H7 (cell line): ENCODE measurements around the gene GADD45G. TPM values are rescaled to one million over a fixed set of nuclear protein-coding genes. Genes with fewer than 3 reads are reported as not detected.

Experiments used
- DNase-seq: peaks from one replicate; pipeline ENCODE4 v3.0.0; 2012
- H3K27me3 ChIP-seq: 2 replicates; pipeline ENCODE4 v1.6.0; 2011; ENCODE audit warnings: mild to moderate bottlenecking, low read length; ENCODE audit not compliant: control insufficient read depth, insufficient read depth
- H3K36me3 ChIP-seq: replicated peaks from 2 replicates; pipeline ENCODE4 v1.5.1; 2011; ENCODE audit warnings: low read length; ENCODE audit not compliant: control insufficient read depth, insufficient read depth
- H3K4me3 ChIP-seq: 2 replicates; pipeline ENCODE4 v1.5.1; 2011; ENCODE audit warnings: low read depth, mild to moderate bottlenecking, control low read depth, low read length, moderate library complexity; ENCODE audit not compliant: insufficient read depth
- total RNA-seq: library from RNA; depleted of rRNA; stranded (reverse); fragments of >200 nt; shearing (Covaris generic); gene quantifications from 2 replicates; pipeline ENCODE4 v1.2.3, GENCODE V29; 2014

Gene GADD45G
- total RNA-seq, 1 experiment from 2014 or later = 3.7 TPM

DNA sequence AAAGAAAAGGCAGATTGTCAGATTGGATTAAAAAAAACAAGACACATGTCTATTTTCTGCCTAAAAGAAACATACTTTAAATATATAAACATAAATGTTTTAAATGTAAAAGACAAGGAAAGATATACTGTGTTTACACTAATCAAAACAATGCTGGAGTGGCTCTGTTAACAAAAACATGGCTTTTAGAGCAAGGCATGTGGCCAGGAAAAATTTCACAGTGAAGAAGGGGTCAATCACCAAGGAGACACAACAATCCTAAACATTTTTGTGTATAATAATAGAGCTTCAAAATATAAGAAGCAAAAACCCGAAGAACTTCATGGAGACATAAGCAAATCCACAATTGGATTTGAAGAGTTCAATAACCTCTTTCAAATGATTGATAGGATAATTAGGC lies 18.5 kb upstream of the GADD45G start:
- DNase-seq = no peak
- no peaks in the 10 kb centered on the region for H3K27me3 ChIP-seq
- no peak overlapping the region for H3K4me3 ChIP-seq
- no peaks in the 10 kb centered on the region for H3K36me3 ChIP-seq

DNA sequence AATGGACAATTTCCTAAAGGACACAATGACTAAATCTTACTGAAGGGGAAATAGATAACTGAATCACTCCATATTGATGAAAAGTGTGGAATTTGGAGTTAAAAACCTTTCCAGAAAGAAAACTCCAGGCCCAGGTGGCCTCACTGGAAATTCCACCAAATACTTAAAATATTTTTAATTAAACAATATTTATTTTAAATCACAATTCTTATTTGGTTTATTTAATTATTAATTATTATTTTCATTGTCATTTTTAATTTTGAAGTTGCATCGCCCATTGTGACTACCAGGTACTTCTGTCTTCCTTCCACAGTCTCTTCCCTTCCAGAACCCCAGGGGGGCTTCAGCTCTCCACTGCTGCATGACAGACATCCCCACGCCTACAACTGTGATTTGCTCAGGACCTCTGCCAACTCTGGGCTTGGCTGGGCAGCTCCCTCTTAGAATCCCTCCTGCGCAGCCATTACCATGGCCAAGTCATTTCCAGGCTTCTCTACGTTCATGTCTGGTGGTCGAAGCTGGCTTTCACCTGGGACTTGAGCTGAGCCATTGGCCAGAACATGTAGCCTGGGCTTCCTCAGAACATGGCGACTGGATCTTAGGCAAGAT lies 16.4 kb upstream of the GADD45G start:
- no peak overlapping the region for H3K4me3 ChIP-seq
- peak; percentile 8 for DNase-seq

DNA sequence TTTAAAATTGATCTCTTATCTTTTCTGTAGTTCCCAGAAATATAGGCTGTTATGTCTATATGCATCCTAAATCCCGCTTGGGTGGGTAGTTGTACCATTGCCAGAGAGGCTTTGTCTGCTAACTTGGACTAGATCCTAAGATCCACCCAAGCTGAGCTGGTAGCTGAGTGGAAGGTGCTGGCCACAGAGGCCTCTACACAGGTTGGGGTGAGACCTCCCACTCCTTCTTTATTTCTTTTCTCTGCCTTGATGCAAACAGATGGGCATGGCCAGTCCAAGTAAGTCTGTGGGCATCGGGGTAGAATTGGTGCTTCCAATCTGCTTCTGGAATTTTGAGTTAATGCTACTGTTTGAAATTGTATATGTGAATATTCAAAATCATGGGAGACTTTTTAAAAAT lies 14.4 kb upstream of the GADD45G start:
- no peak for DNase-seq
- no peaks in the 10 kb centered on the region for H3K36me3 ChIP-seq
- H3K27me3 ChIP-seq = no peaks in the 10 kb centered on the region
- no peak overlapping the region for H3K4me3 ChIP-seq

More for the DNA sequence above, 16.4 kb upstream of the GADD45G start:
- no peaks in the 10 kb centered on the region for H3K27me3 ChIP-seq
- H3K36me3 ChIP-seq = no peaks in the 10 kb centered on the region

DNA sequence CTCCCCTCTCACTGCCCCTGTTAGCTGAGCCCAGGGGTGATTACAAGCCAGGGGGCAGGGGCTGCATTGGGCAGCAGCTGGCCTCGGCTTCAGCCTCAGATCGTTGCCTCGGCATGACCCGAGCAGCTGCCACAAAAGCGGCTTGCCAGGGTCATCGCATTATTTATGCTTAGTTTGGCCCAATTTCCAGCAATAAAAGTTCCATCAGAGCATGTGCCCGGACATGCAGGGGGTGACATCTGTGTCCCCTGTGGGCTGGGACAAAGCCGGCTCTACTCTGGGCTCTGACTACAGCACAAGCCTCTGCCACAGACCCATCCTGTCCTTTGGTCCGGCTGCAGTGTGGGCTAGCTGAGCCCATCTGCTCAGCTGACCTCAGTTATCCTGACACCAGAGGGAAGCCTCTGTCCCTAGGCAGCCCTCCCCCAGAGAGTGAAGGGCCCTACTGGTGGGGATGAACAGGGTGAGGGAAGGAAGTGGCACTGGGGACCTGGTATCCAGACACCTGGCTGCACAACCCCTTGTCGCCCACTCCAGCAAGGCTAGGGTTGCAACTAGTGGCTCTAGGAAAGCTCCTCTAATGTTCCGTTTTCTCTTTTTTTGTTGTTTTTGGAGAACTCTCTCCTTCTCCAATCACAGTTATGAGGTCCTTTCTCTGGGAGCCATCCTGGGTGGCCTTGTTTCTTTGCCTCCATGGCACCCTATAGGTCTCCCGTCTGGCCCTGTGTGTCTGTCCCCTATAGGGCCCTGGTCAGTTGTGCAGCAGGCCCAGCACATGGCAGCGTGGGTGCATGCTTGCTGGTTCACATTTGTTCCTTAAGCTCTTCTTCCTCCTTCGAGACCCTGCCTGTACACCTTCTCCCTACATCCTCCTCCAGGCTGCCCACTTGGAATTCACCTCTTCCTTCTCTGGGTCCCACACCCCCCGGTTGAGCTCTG lies 13.3 kb upstream of the GADD45G start:
- peak; percentile 12 for DNase-seq
- Histone ChIP-seq H3K36me3 (no peaks in the 10 kb centered on the region), H3K4me3 (no peak overlapping the region)

DNA sequence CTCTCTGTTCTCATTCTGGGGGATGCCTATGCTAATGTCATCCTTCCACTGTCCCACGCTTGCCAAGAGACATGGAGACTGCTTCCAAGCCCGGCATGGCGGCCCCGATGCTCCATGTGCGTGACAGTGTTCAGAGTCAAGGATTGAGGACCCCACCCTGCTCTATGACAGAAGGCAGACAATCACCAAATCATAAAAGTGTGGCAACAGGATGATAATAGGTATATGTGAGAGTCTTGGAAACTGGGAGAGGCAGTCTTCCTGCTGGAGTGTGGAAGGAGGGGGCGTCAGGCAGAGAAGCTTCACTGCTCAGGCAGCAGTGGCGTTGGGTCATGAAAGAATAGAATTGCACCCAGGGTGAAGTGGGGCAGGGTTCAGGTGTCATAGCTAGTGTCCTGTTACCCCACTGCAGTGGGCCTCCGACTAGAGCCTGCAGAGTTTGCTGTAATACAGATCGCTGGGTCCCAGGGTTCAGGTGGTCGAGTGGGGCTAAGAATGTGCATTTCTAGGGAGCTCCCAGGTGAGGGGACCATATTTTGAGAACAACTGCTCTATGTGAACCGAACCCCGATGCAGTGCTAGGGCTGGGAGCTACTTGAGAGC lies 12.5 kb upstream of the GADD45G start:
- H3K36me3 ChIP-seq = no peaks in the 10 kb centered on the region
- no peaks in the 10 kb centered on the region for H3K27me3 ChIP-seq
- DNase-seq = no peak
- H3K4me3 ChIP-seq = no peak overlapping the region

More for the DNA sequence above, 13.3 kb upstream of the GADD45G start:
- H3K27me3 ChIP-seq = no peaks in the 10 kb centered on the region

DNA sequence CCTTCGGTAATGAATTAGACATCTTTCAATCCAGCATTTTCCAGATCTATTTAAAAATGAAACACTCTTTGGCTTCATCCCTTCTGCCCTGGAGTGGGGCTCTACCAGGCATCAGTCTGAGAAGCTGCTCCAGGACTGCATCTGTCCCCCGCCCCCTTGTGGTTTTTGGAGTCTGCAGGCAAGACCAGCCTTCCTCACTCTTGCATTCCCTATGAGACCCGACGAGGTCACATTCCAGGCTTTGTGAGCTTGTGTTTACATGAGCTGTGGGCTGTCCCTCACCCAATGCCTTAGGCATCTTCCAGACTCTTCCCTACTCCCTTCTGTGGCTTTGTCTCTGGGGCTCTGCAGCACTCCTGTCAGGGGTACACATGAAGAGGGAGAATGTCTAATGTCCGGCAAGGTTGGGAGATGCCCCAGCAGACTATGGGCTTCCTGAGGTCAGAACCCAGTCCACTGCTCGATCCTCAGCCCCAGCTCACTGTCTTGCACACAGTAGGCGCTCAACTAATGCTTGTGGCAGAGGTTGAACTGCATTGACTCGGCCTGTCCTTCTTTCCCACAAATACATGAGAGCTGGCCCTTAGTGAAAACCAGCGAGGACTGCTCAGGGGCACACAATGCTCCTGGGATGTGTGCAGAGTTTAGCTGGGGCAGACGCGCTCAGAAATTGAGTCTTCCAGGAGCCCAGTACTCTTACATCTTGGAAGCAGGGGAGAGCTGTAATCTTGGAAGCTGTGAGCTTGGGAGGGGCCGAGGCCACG lies 11.7 kb upstream of the GADD45G start:
- peak; percentile 84 for DNase-seq
- H3K27me3 ChIP-seq = no peaks in the 10 kb centered on the region
- H3K36me3 ChIP-seq = no peaks in the 10 kb centered on the region
- no peak overlapping the region for H3K4me3 ChIP-seq

DNA sequence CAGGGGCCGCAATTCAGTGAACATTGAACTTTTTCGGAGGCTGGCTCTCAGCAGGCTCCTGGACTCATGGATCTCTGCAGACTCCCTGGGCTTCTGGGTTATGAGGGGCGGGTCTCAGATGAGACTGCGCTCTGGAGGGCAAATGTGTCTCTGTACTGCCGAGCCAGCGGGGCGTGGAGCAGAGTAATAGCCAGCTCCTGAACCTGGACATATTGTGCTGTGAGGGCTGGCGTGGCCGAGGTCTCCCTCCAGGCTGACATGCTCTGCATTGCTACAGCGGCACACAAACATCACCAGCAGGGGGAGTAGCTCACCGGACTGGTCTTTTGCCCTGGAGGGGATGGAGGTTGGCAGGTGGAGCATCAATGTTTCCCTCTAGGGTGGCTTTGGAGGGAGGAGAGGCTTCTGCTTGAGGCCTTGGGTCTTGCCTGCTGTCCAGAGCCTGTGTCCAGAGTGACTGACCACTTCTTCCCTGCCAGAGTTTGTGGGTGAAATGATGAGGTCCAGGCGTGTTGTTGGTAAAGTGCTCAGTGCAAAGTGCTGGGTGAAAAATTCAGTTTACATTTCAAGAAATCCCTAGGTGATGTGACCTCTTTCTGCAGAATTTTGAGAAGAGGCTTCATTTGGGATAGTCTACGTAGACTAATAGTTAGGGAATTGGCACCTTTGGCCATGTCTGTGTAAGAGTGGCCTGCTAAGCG lies 10.9 kb upstream of the GADD45G start:
- Histone ChIP-seq H3K4me3 (no peak overlapping the region), H3K36me3 (no peaks in the 10 kb centered on the region), H3K27me3 (no peaks in the 10 kb centered on the region)
- peak; percentile 88 for DNase-seq

DNA sequence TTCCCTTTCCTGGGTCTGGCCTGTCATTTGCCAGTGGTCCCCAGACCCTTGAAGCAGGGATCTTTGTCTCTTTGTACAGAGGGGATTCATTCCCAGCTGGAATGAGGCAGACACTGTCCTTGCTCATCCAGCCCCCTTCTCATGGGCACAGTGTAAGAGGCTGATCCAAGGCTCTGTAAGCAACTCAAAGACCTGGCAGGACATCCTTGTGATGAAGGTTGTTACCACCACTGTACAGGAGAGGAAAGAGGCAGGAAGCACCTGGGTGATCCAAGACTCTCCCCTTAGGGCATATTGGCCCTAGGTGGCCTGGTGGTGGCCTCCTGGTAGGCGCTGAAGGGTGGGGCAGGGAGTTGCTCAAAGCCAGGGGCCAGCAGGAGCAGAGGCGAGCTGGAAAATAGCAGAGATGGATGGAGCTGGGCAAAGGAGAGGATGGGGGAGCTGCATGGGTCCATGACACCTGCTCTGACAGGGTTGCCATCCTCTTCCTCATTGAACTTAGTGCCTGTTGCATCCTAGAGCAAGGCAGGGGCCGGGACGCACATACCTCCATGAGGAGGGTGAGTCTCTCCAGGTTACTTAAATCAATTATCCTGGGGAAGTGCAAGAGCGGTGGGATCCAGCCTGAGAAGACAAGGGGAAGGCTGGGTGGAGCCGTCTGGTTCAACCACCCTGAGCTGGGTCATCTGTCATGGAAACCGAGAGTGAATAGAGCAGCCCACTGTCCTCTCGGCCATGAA lies 9.8 kb upstream of the GADD45G start:
- no peak for DNase-seq

DNA sequence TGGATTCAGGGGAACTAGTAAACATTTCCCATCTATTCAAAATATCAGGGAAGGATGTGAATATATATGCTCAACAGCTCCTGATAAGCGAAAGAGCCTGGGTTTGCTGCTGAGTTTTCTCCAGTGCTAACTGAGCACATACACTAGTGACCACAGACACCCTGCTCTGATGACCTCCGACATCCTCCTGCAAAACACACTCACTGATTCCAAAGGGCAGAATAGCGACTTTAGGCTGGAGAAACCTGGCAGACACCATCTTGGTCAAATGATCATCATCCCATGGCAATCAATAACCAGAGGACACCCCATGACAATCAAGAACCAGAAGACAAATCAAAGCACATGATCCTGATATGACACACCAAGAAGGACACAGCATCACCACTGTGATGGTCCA lies 9.2 kb upstream of the GADD45G start:
- Histone ChIP-seq H3K36me3 (no peaks in the 10 kb centered on the region), H3K4me3 (no peak overlapping the region), H3K27me3 (no peaks in the 10 kb centered on the region)
- no peak for DNase-seq

More for the DNA sequence above, 9.8 kb upstream of the GADD45G start:
- H3K4me3 ChIP-seq = no peak overlapping the region
- H3K36me3 ChIP-seq = no peaks in the 10 kb centered on the region
- H3K27me3 ChIP-seq = no peaks in the 10 kb centered on the region

DNA sequence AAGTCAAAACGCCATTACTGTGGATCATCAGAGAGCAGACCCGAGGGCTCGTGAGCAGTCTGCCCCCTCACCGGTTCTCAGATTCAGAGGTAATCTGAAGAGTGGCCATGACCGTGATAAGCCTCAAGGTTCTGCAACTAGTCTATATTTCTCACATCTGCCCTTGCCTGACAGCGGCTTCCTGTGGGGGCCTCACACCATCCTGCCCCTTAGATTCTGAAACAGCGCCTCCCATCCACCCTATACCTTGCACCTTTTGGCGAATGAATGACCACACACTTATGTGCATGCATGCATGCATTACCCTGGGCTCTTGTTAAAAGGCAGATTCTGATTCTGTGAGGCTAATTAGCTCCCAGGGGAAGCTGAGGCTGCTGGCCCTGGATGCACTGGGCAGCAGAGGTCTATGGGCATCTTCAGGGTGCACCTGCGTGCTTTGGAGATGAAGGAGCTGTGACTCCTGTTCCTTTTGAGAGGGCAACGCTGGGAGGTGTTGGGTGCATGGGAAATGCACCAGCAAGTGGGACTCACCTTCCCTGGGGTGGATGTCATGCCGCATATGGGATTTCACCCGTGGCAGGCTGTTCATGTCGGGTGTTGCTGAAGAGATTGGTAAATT lies 7.8 kb upstream of the GADD45G start:
- peak; percentile 7 for DNase-seq
- Histone ChIP-seq H3K36me3 (no peaks in the 10 kb centered on the region), H3K27me3 (no peaks in the 10 kb centered on the region), H3K4me3 (no peak overlapping the region)

DNA sequence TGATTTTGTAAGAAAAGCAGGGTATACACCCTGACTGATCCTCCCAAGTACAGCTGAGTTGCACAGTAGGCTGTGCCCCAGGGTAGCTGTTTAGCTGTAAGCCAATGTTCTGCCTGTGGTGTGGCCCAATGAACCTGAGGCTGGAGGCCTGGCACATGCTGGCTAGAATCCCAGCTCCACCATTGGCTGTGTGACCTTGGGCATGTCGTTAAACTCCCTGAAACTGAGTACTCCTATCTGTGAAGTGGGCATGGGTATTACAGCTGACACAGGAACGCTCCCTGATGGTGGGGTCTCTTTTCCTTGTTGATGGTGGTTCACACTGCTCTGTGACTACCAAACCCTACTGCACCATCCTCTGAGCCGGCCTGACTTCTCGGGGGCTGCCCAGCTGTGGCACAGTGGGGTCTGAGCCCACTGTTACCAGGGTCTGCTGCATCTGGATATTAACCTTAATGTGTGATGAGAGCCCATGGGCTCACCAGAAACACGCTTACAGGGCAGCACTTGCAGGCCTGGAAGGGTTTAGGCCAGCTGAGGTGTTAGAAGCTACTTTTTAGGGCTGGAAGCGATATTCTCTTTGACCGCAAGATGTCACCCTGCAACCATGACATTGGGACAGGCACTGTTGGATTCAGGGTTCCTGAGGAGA lies 7.0 kb upstream of the GADD45G start:
- Histone ChIP-seq H3K36me3 (no peaks in the 10 kb centered on the region), H3K4me3 (no peak overlapping the region), H3K27me3 (no peaks in the 10 kb centered on the region)
- DNase-seq = peak; percentile 70

DNA sequence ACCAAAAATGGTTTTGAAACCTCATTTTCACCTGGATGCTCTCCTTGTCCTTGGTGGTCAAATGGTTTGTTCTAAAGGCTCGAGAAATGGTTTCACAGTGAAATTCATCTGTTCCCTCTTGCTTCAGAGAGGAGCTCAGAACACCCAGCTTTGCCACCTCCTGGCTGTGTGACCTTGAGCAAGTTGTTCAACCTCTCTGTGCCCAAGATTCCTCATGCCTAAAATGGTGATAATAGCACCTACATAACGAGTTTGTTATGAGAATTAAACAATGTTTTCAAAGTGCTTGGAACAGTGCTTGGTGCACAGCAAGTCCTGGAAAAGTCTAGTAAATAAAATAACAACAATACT lies 6.5 kb upstream of the GADD45G start:
- H3K27me3 ChIP-seq = no peaks in the 10 kb centered on the region
- H3K36me3 ChIP-seq = no peaks in the 10 kb centered on the region
- H3K4me3 ChIP-seq = no peak overlapping the region
- no peak for DNase-seq

DNA sequence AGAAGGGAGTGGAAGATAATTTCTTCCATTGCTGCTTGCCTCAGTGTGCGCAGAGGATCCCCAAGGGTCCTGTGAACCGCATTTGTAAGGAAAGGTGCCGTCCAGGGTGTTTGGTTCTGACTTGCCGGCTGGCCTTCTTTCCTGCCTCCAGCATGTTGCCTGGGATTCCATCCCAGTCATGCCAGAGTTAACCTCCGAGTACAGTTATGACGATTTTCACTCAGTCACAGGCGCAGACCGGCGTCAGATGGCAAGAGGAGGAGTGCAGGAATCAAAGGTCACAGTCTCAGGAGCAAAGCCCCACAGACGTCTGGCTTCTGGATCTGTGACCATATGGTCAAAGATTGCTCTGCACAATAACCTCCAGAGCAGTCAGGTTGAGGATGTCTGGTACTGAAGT lies 5.9 kb upstream of the GADD45G start:
- peak; percentile 7 for DNase-seq
- H3K36me3 ChIP-seq = no peaks in the 10 kb centered on the region
- no peaks in the 10 kb centered on the region for H3K27me3 ChIP-seq
- no peak overlapping the region for H3K4me3 ChIP-seq
